ENCODE data around the gene ACSF2. TPM values are rescaled to one million over a fixed set of nuclear protein-coding genes. Genes with fewer than 3 reads are reported as not detected.
A peak's percentile ranks its signal among the peaks of the same experiment; 100 is the strongest.

ACSF2 gene
- total RNA-seq, 1 experiment from 2014 or later, result 12.2 TPM

DNA sequence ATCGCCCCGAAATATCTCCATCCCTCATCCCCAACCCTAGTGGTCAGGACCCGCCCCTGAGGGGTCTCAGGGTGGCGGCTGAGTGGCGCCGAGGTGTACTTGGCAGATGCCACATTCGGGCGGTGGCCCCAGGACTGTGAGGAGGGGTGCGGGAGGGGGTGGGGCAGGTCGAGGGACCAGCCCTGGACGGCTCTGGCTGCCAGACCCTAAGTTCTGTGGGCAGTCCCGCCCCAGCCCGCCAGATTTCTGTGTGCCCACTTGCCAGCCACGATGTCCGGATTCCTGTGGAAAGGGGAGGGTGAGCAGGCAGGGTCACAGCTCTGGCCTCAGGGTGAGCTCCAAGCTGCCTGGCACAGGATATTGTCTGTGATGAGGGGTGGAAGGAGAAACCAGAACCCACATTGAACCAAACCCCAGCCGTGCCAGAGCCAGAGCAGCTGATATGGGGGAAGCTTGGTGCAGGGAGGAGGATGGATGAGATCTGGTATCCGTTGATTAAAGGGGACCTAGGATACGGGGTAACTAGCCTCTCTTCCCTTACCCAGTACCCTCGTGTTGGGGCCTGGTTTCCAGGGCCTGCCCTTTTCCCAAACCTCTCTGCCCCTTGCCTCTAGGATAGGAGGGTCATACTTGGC lies 43.8 kb downstream of the ACSF2 start:
- TF ChIP-seq, protein P1, sequence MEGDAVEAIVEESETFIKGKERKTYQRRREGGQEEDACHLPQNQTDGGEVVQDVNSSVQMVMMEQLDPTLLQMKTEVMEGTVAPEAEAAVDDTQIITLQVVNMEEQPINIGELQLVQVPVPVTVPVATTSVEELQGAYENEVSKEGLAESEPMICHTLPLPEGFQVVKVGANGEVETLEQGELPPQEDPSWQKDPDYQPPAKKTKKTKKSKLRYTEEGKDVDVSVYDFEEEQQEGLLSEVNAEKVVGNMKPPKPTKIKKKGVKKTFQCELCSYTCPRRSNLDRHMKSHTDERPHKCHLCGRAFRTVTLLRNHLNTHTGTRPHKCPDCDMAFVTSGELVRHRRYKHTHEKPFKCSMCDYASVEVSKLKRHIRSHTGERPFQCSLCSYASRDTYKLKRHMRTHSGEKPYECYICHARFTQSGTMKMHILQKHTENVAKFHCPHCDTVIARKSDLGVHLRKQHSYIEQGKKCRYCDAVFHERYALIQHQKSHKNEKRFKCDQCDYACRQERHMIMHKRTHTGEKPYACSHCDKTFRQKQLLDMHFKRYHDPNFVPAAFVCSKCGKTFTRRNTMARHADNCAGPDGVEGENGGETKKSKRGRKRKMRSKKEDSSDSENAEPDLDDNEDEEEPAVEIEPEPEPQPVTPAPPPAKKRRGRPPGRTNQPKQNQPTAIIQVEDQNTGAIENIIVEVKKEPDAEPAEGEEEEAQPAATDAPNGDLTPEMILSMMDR (conservative IDR thresholded peaks at IDR 0.05), result no peak
- H3K56ac ChIP-seq (ENCODE audit: insufficient read length, low read depth, low read length), result no peak overlapping the region
- H3K9ac ChIP-seq (ENCODE audit: extremely low read depth, insufficient read length, low read length), result no peak overlapping the region
- no peak for DNase-seq
- no peak overlapping the region for H4K5ac ChIP-seq (ENCODE audit: insufficient read length, low read depth, low read length)
- H3K79me1 ChIP-seq (ENCODE audit: insufficient read depth, low read depth, low read length, poor library complexity, severe bottlenecking), result no peaks in the 10 kb centered on the region
- H4K91ac ChIP-seq (ENCODE audit: insufficient read length, low read depth, low read length), result no peak overlapping the region
- H2BK12ac ChIP-seq (ENCODE audit: insufficient read length, low read depth, low read length), result no peak overlapping the region
- H3K27ac ChIP-seq (ENCODE audit: insufficient read length, low read depth, low read length), result no peak overlapping the region
- H2AK5ac ChIP-seq (ENCODE audit: insufficient read length, low read length), result no peak overlapping the region
- no peak overlapping the region for H2AFZ ChIP-seq (ENCODE audit: low read length)
- no peak overlapping the region for H3K4me2 ChIP-seq (ENCODE audit: insufficient read depth, insufficient read length, low read length)
- peaks cover 3% of the 10 kb centered on the region; the same call in 1 of the 2 replicates for H3K4me1 ChIP-seq (ENCODE audit: insufficient read depth, low read length)
- no peak overlapping the region for H3K14ac ChIP-seq (ENCODE audit: insufficient read depth, low read length)
- Mint-ChIP-seq H3K36me3 (ENCODE audit: insufficient read depth in 1 of 3, low read depth in 3 of 3) (peaks cover 0 to 4% (median 2%) of the 10 kb centered on the region in 3 experiments; a peak in 5 of 7 replicates), H3K9me3 (no peaks in the 10 kb centered on the region), H3K4me1 (peaks cover 16 to 28% of the 10 kb centered on the region in 2 experiments), H3K27me3 (ENCODE audit: low read depth) (peaks cover 41% of the 10 kb centered on the region), H3K4me3 (peak overlapping the region; percentile 4 to 71; a peak in 2 of 5 replicates), H3K27ac (no peak overlapping the region; a peak in 1 of 7 replicates)
- H3K4ac ChIP-seq (ENCODE audit: low read depth, low read length), result no peak overlapping the region
- no peak overlapping the region for H2BK120ac ChIP-seq (ENCODE audit: low read depth, low read length, poor library complexity, severe bottlenecking)
- H3K9me3 ChIP-seq (ENCODE audit: control insufficient read depth, low read depth, low read length), result no peaks in the 10 kb centered on the region
- no peak overlapping the region for H3K18ac ChIP-seq (ENCODE audit: insufficient read length, low read depth, low read length)
- H3K27me3 ChIP-seq (ENCODE audit: insufficient read depth, low read length), result peaks cover 12% of the 10 kb centered on the region; the same call in 1 of the 2 replicates
- peaks cover under 1% of the 10 kb centered on the region for H3K23me2 ChIP-seq (ENCODE audit: insufficient read length, low read depth, low read length, poor library complexity, severe bottlenecking)
- H4K20me1 ChIP-seq (ENCODE audit: control insufficient read depth, insufficient read depth, insufficient read length), result no peaks in the 10 kb centered on the region
- no peak overlapping the region for H3K23ac ChIP-seq (ENCODE audit: insufficient read length, low read depth, low read length)
- WGBS (ENCODE audit: extremely low coverage, insufficient read length, low lambda C conversion rate), result no CpG with 5 or more reads among the region's 19 CpGs
- H3K79me2 ChIP-seq (ENCODE audit: insufficient read depth, low read length), result no peaks in the 10 kb centered on the region
- H2BK15ac ChIP-seq (ENCODE audit: low read depth, low read length), result no peak overlapping the region
- no peak overlapping the region for H2BK20ac ChIP-seq (ENCODE audit: low read depth, low read length, poor library complexity, severe bottlenecking)
- no peak overlapping the region for H3T11ph ChIP-seq (ENCODE audit: low read length)
- H2BK5ac ChIP-seq (ENCODE audit: insufficient read length, low read length), result no peak overlapping the region
- no peak overlapping the region for H4K8ac ChIP-seq (replicated peaks; ENCODE audit: insufficient read length, low read depth, low read length)
